A549 (cell line): Measurements from ENCODE around the gene VDAC1. TPM values are rescaled to one million over a fixed set of nuclear protein-coding genes. Genes with fewer than 3 reads are reported as not detected.

Source experiments
- ATAC-seq, 2 experiments: fragments of 200-7000 bp in 1 of 2; fragments of >200 bp in 1 of 2; cut with Nextera tagmentation in 1 of 2; cut with Tn5 transposase in 1 of 2; 3 replicates each; pipeline versions ENCODE4 v1.8.0 to v1.9.1; 2018 to 2020; ENCODE audit warnings: mild to moderate bottlenecking in 1 of 2, moderate library complexity in 1 of 2
- CTCF ChIA-PET: fragments of 300-600 bp; sonication (Branson Sonifier 250); formaldehyde crosslinking; extraction: SDS; loops from one replicate; lab custom pipeline; 2021; ENCODE audit warnings: antibody characterized with exemption, inconsistent platforms; lab: Yijun Ruan, JAX
- POLR2A ChIA-PET: fragments of 350-600 bp; formaldehyde crosslinking; extraction: SDS; loops from one replicate; lab custom pipeline; 2021; ENCODE audit warnings: antibody characterized with exemption, inconsistent platforms; lab: Yijun Ruan, JAX
- DNase-seq, 2 experiments: peaks; one replicate each; pipeline versions ENCODE4 v3.0.0 to v3.0.0-alpha.2; 2011 to 2016; ENCODE audit warnings: low read depth in 1 of 2, low spot score in 1 of 2
- FAIRE-seq: peaks from 2 replicates; lab custom pipeline; 2011; peaks lifted over from hg19 to GRCh38; lab: Jason Lieb, UNC
- H3K27ac ChIP-seq, 2 experiments: fragments of >200 bp; sonication (Bioruptor Twin); formaldehyde crosslinking; 3 replicates each; pipeline ENCODE4 v1.5.1; 2016 to 2017
- H3K4me1 ChIP-seq: fragments of >200 bp; sonication (Bioruptor Twin); formaldehyde crosslinking; 3 replicates; pipeline ENCODE4 v1.6.1; 2016
- H3K4me2 ChIP-seq: fragments of >200 bp; sonication (Bioruptor Twin); formaldehyde crosslinking; 3 replicates; pipeline ENCODE4 v1.6.1; 2016
- H3K4me3 ChIP-seq: fragments of >200 bp; sonication (Bioruptor Twin); formaldehyde crosslinking; 3 replicates; pipeline ENCODE4 v1.5.1; 2016
- H3K9me3 ChIP-seq: fragments of >200 bp; sonication (Bioruptor Twin); formaldehyde crosslinking; 3 replicates; pipeline ENCODE4 v1.6.1; 2016
- BHLHE40 ChIP-seq: IDR thresholded peaks from 2 replicates; pipeline ENCODE4 v1.6.1; 2012; ENCODE audit warnings: low read depth, low read length, inconsistent platforms
- CHD2 ChIP-seq: fragments of 150-350 bp; IDR thresholded peaks from 2 replicates; pipeline ENCODE4 v1.6.1; 2014; ENCODE audit warnings: low read length; ENCODE audit not compliant: partially characterized antibody
- EP300 ChIP-seq, 2 experiments: fragments of >200 bp; sonication (Bioruptor Twin); formaldehyde crosslinking; IDR thresholded peaks; 2 replicates in 1 of 2; 3 replicates in 1 of 2; pipeline ENCODE4 v1.6.1; 2016 to 2017
- ESRRA ChIP-seq: fragments of 150-350 bp; IDR thresholded peaks from 2 replicates; pipeline ENCODE4 v1.6.1; 2014; ENCODE audit warnings: mild to moderate bottlenecking, low read length, borderline replicate concordance
- GATA3 ChIP-seq: IDR thresholded peaks from 2 replicates; pipeline ENCODE4 v1.6.1; 2012; ENCODE audit warnings: borderline replicate concordance
- HDAC2 ChIP-seq: fragments of 200-600 bp; sonication (generic); IDR thresholded peaks from 2 replicates; pipeline ENCODE4 v1.6.1; 2016
- HOXB5 ChIP-seq: fragments of 250-450 bp; sonication (Bioruptor Pico); IDR thresholded peaks from 2 replicates; pipeline ENCODE4 v1.5.0; 2020; ENCODE audit warnings: mild to moderate bottlenecking, moderate library complexity
- JUN ChIP-seq, 2 experiments: fragments of >200 bp; sonication (Bioruptor Twin); formaldehyde crosslinking; IDR thresholded peaks; 2 replicates in 1 of 2; 3 replicates in 1 of 2; pipeline ENCODE4 v1.6.1; 2016 to 2017
- KDM1A ChIP-seq: fragments of 200-600 bp; sonication (generic); IDR thresholded peaks from 2 replicates; pipeline ENCODE4 v1.6.1; 2016; ENCODE audit warnings: low read depth, mild to moderate bottlenecking
- KDM5A ChIP-seq: fragments of 200-600 bp; sonication (generic); IDR thresholded peaks from 2 replicates; pipeline ENCODE4 v1.6.1; 2016; ENCODE audit warnings: antibody characterized with exemption, mild to moderate bottlenecking
- MAZ ChIP-seq: fragments of 150-350 bp; IDR thresholded peaks from 2 replicates; pipeline ENCODE4 v1.6.1; 2014; ENCODE audit warnings: antibody characterized with exemption, low read depth, low read length, borderline replicate concordance
- MYC ChIP-seq: IDR thresholded peaks from 2 replicates; pipeline ENCODE4 v1.6.1; 2012; ENCODE audit warnings: mild to moderate bottlenecking, inconsistent platforms, low read length, improper control_type of control experiment, borderline replicate concordance
- PHF8 ChIP-seq: fragments of 200-600 bp; sonication (generic); IDR thresholded peaks from 2 replicates; pipeline ENCODE4 v1.6.1; 2016; ENCODE audit warnings: low read depth, mild to moderate bottlenecking, antibody characterized with exemption, moderate library complexity, borderline replicate concordance
- RNF2 ChIP-seq: fragments of 200-600 bp; sonication (generic); IDR thresholded peaks from 2 replicates; pipeline ENCODE4 v1.6.1; 2016; ENCODE audit warnings: low read depth, mild to moderate bottlenecking, antibody characterized with exemption, moderate library complexity, borderline replicate concordance
- TFCP2L1 ChIP-seq: fragments of 250-450 bp; sonication (Bioruptor Pico); IDR thresholded peaks from 2 replicates; pipeline ENCODE4 v1.5.0; 2021; ENCODE audit warnings: mild to moderate bottlenecking
- ZC3H11A ChIP-seq: fragments of 450-650 bp; IDR thresholded peaks from 2 replicates; pipeline ENCODE4 v1.6.1; 2014; ENCODE audit warnings: antibody characterized with exemption, mild to moderate bottlenecking
- ZNF302 ChIP-seq: fragments of 250-450 bp; sonication (Bioruptor Pico); IDR thresholded peaks from 2 replicates; pipeline ENCODE4 v1.9.0; 2021; ENCODE audit warnings: inconsistent platforms, mild to moderate bottlenecking, moderate library complexity
- WGBS: methylation state at CpG from one replicate; pipeline ENCODE4 v1.1.6; 2017; ENCODE audit errors: missing lambda C conversion rate; 5-methylcytosine and 5-hydroxymethylcytosine counted together
- polyA plus RNA-seq, 4 experiments: library from polyadenylated mRNA; depleted of rRNA in 3 of 4; stranded (reverse); fragments of >200 nt; fragmentation: RNase III in 1 of 4; extraction: RNeasy Plus Mini Kit Qiagen cat#74134 plus additional on column Dnase treatment in 1 of 4; gene quantifications; 2 replicates in 3 of 4; 3 replicates in 1 of 4; pipeline ENCODE4 v1.2.3, GENCODE V29; 2011 to 2017
- TF ChIP-seq, protein P1 (sequence below): fragments of 450-650 bp; IDR thresholded peaks from 2 replicates; pipeline ENCODE4 v1.6.1; 2014; ENCODE audit warnings: antibody characterized with exemption
- TF ChIP-seq, protein P2 (sequence below): fragments of 200-600 bp; sonication (generic); IDR thresholded peaks from 2 replicates; pipeline ENCODE4 v1.6.1; 2016; ENCODE audit warnings: antibody characterized with exemption, mild to moderate bottlenecking, moderate library complexity

VDAC1 gene
- polyA plus RNA-seq, 2 of the 4 experiments (the other 2 are of a cell fraction) = 369 to 442 TPM

DNA sequence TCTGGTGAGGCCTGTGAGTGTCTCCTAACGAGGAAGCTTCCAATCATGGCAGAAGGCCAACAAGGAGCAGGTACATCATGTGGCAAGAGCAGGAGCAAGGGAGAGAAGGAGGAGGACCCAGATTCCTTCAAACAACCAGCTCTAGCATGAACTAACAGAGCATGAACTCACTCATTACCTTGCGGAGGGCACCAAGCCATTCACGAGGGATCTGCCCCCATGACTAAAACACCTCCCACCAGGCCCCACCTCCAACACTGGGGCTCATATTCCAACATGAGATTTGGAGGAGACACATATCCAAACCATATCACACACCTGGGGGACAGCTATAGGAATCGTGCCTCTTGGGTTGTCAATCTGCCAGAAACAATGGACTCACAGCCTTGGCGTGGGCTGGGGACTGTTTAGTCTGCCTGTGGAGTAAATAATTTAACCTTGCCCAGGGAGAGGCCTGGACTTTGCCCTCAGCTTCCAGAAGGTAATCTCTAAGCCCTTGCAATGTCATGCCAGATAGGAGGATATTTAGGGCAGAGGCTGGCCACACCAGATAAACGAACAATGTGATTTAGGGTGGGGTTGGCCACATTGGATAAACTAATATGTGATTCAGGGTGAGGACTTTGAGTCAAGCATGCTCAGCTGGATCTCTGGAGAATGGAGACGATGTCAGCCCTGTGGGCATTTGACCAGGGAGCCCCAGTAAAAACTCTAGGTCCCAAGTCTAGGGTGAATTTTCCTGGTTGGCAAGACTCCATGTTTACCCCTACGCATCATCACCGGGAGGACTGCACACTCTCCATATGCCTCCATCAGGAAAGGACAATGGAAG is 13.6 kb upstream of the VDAC1 start (continued):
- TF ChIP-seq EP300 (IDR thresholded peaks at IDR 0.05) (peak; percentile 40 to 71; a peak in 2 of 5 replicates), ESRRA (peak; percentile 96), TFCP2L1 (CRISPR knock-in tag) (no peak), PHF8 (no peak), GATA3 (peak; percentile 35; the same call in 1 of the 2 replicates), ZNF302 (CRISPR knock-in tag) (no peak)
- TF ChIP-seq, protein P1, sequence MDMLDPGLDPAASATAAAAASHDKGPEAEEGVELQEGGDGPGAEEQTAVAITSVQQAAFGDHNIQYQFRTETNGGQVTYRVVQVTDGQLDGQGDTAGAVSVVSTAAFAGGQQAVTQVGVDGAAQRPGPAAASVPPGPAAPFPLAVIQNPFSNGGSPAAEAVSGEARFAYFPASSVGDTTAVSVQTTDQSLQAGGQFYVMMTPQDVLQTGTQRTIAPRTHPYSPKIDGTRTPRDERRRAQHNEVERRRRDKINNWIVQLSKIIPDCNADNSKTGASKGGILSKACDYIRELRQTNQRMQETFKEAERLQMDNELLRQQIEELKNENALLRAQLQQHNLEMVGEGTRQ = 0 out of 2 replicates have a peak, but pooled peaks have one; percentile 15

DNA sequence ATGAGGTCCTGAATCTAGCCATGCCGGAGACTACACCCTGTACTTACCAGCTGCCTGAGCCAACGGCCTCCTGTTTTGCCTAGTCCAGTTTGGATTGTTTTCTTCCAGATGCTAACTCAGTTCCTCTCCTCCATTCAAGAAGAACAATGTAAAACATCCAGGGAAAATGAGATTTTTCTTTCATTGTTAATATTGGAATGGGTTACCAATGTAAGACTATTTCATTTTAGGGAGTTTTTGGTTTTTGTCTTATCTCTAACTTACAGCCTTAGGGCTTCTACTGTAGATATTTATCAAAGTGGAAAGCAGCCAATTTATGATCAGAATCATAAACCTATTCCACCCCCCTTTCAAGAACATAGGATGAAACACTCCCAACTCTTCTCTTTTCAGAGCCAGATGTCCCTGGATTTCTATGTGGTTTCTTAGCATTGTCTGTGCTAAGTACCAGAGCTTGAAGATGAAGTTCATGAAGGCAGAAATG is 3.5 kb upstream of the VDAC1 start:
- Histone ChIP-seq H3K4me1 (peaks cover 21% of the 10 kb centered on the region), H3K9me3 (no peaks in the 10 kb centered on the region), H3K4me2 (0 out of 3 replicates have a peak overlapping the region, but pooled peaks have one; percentile 1), H3K4me3 (no peak overlapping the region), H3K27ac (peak overlapping the region in 1 of 2 experiments; percentile 7; a peak in 2 of 6 replicates)
- 68% methylated on average over 2 of the region's 2 CpGs for WGBS
- DNase-seq = no peak
- POLR2A ChIA-PET = no interaction called here
- TF ChIP-seq MYC (no peak), KDM1A (no peak), MAZ (no peak), ZC3H11A (no peak), HOXB5 (CRISPR knock-in tag) (no peak), JUN (IDR thresholded peaks at IDR 0.05) (no peak), BHLHE40 (no peak), ESRRA (no peak), ZNF302 (CRISPR knock-in tag) (no peak), CHD2 (no peak), PHF8 (no peak), KDM5A (no peak), RNF2 (no peak), HDAC2 (no peak)
- TF ChIP-seq, protein P2, sequence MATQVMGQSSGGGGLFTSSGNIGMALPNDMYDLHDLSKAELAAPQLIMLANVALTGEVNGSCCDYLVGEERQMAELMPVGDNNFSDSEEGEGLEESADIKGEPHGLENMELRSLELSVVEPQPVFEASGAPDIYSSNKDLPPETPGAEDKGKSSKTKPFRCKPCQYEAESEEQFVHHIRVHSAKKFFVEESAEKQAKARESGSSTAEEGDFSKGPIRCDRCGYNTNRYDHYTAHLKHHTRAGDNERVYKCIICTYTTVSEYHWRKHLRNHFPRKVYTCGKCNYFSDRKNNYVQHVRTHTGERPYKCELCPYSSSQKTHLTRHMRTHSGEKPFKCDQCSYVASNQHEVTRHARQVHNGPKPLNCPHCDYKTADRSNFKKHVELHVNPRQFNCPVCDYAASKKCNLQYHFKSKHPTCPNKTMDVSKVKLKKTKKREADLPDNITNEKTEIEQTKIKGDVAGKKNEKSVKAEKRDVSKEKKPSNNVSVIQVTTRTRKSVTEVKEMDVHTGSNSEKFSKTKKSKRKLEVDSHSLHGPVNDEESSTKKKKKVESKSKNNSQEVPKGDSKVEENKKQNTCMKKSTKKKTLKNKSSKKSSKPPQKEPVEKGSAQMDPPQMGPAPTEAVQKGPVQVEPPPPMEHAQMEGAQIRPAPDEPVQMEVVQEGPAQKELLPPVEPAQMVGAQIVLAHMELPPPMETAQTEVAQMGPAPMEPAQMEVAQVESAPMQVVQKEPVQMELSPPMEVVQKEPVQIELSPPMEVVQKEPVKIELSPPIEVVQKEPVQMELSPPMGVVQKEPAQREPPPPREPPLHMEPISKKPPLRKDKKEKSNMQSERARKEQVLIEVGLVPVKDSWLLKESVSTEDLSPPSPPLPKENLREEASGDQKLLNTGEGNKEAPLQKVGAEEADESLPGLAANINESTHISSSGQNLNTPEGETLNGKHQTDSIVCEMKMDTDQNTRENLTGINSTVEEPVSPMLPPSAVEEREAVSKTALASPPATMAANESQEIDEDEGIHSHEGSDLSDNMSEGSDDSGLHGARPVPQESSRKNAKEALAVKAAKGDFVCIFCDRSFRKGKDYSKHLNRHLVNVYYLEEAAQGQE = no peak
- no peak for ATAC-seq
- CTCF ChIA-PET = interaction anchor here (2.9 to 6.4 kb wide), 3 partner anchors 9 to 31 kb away, joined by 13 to 36 read pairs (median 28); no protein-coding TSS in a partner anchor
- no peak for FAIRE-seq
